Transverse colon (tissue), 4 donors: Measurements from ENCODE around the gene AGTR1.

Source experiments
- CTCF ChIP-seq, 5 experiments: fragments of 200-600 bp in 3 of 5; fragments of 450-650 bp in 2 of 5; sonication (generic) in 3 of 5; IDR thresholded peaks; 1 replicate in 2 of 5; 2 replicates in 3 of 5; pipeline ENCODE4 v1.5.1; 2016 to 2017; ENCODE audit warnings: antibody characterized with exemption in 5 of 5, inconsistent platforms in 3 of 5, mild to moderate bottlenecking in 2 of 5, moderate library complexity in 1 of 5
- POLR2A ChIP-seq: fragments of 450-650 bp; IDR thresholded peaks from one replicate; pipeline ENCODE4 v1.6.1; 2016; ENCODE audit warnings: antibody characterized with exemption, mild to moderate bottlenecking, moderate library complexity
- POLR2AphosphoS5 ChIP-seq, 3 donors: sonication (generic); formaldehyde crosslinking; IDR thresholded peaks; one replicate each; pipeline ENCODE4 v1.6.1; 2016; ENCODE audit warnings: antibody characterized with exemption in 3 of 3

DNA sequence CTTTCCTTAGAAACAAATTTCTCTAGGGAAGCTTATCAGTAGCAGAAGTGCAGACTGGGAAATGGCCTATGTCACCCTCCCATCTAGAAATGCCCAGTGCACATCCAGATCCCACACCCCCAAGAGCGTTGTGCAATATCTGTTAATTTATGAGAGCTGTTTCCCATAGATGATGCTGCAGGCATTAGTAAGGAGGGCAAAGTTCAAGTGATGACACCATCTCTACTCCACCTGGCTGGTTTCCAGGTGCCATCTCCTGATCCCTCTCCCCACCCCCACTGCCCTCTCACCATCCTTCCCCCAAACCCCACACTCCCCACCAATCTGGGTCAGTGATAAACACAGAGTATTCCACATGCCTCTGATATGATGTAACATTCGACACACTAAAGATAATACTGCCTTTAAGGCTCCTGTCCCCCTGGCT, 39.4 kb downstream of the AGTR1 start:
- TF ChIP-seq CTCF (IDR thresholded peaks at IDR 0.05) = no peak
- TF ChIP-seq POLR2A = no peak
- TF ChIP-seq POLR2AphosphoS5 (IDR thresholded peaks at IDR 0.05) = no peak
